Measurements from ENCODE around the gene FOXP4.
A peak's percentile ranks its signal among the peaks of the same experiment; 100 is the strongest.

The FOXP4 gene

GRCh38 chr6:41577356-41578216, 31.4 kb downstream of the FOXP4 start:
- in situ Hi-C loops (cut with HindIII; ENCODE audit: low pct_unique_long_range_greater_than_20kb, low sequenced_read_pairs), result no loop called here
- DNase-seq (ENCODE audit: low read depth in 1 of 2, low spot score in 1 of 2), result peak; percentile 50 to 63
- no peak for TF ChIP-seq JUND (IDR thresholded peaks at IDR 0.05; ENCODE audit: low read depth)

- no peak for TF ChIP-seq JUND (IDR thresholded peaks at IDR 0.05; ENCODE audit: low read depth)
- no peak for DNase-seq (ENCODE audit: low read depth in 1 of 2, low spot score in 1 of 2)
- in situ Hi-C loops (cut with HindIII; ENCODE audit: low pct_unique_long_range_greater_than_20kb, low sequenced_read_pairs), result no loop called here
Measured at GRCh38 chr6:41578217-41579087, 32.3 kb downstream of the FOXP4 start.

GRCh38 chr6:41579088-41579610, 33.0 kb downstream of the FOXP4 start:
- in situ Hi-C loops (cut with HindIII; ENCODE audit: low pct_unique_long_range_greater_than_20kb, low sequenced_read_pairs), result no loop called here
- no peak for TF ChIP-seq JUND (IDR thresholded peaks at IDR 0.05; ENCODE audit: low read depth)
- DNase-seq (ENCODE audit: low read depth in 1 of 2, low spot score in 1 of 2), result no peak

- no peak for TF ChIP-seq JUND (IDR thresholded peaks at IDR 0.05; ENCODE audit: low read depth)
- in situ Hi-C loops (cut with HindIII; ENCODE audit: low pct_unique_long_range_greater_than_20kb, low sequenced_read_pairs), result no loop called here
- no peak for DNase-seq (ENCODE audit: low read depth in 1 of 2, low spot score in 1 of 2)
Measured at GRCh38 chr6:41580690-41581089, 34.5 kb downstream of the FOXP4 start.

- in situ Hi-C loops (cut with HindIII; ENCODE audit: low pct_unique_long_range_greater_than_20kb, low sequenced_read_pairs), result no loop called here
- TF ChIP-seq JUND (IDR thresholded peaks at IDR 0.05; ENCODE audit: low read depth), result no peak
- no peak for DNase-seq (ENCODE audit: low read depth in 1 of 2, low spot score in 1 of 2)
Measured at GRCh38 chr6:41581381-41581991, 35.3 kb downstream of the FOXP4 start.

- DNase-seq (ENCODE audit: low read depth in 1 of 2, low spot score in 1 of 2), result no peak
- in situ Hi-C loops (cut with HindIII; ENCODE audit: low pct_unique_long_range_greater_than_20kb, low sequenced_read_pairs), result no loop called here
- TF ChIP-seq JUND (IDR thresholded peaks at IDR 0.05; ENCODE audit: low read depth), result no peak
Measured at GRCh38 chr6:41582540-41582939, 36.4 kb downstream of the FOXP4 start.

GRCh38 chr6:41583565-41583964, 37.4 kb downstream of the FOXP4 start:
- in situ Hi-C loops (cut with HindIII; ENCODE audit: low pct_unique_long_range_greater_than_20kb, low sequenced_read_pairs), result no loop called here
- no peak for TF ChIP-seq JUND (IDR thresholded peaks at IDR 0.05; ENCODE audit: low read depth)
- DNase-seq (ENCODE audit: low read depth in 1 of 2, low spot score in 1 of 2), result no peak

- DNase-seq (ENCODE audit: low read depth in 1 of 2, low spot score in 1 of 2), result no peak
- TF ChIP-seq JUND (IDR thresholded peaks at IDR 0.05; ENCODE audit: low read depth), result no peak
- in situ Hi-C loops (cut with HindIII; ENCODE audit: low pct_unique_long_range_greater_than_20kb, low sequenced_read_pairs), result no loop called here
Measured at GRCh38 chr6:41584205-41584604, 38.0 kb downstream of the FOXP4 start.

- no peak for TF ChIP-seq JUND (IDR thresholded peaks at IDR 0.05; ENCODE audit: low read depth)
- DNase-seq (ENCODE audit: low read depth in 1 of 2, low spot score in 1 of 2), result peak in 1 of 2 experiments; percentile 55
- in situ Hi-C loops (cut with HindIII; ENCODE audit: low pct_unique_long_range_greater_than_20kb, low sequenced_read_pairs), result no loop called here
Measured at GRCh38 chr6:41584668-41585205, 38.6 kb downstream of the FOXP4 start.

GRCh38 chr6:41585605-41586004, 39.4 kb downstream of the FOXP4 start:
- in situ Hi-C loops (cut with HindIII; ENCODE audit: low pct_unique_long_range_greater_than_20kb, low sequenced_read_pairs), result no loop called here
- no peak for TF ChIP-seq JUND (IDR thresholded peaks at IDR 0.05; ENCODE audit: low read depth)

GRCh38 chr6:41586252-41587007, 40.2 kb downstream of the FOXP4 start:
- in situ Hi-C loops (cut with HindIII; ENCODE audit: low pct_unique_long_range_greater_than_20kb, low sequenced_read_pairs), result no loop called here
- no peak for TF ChIP-seq JUND (IDR thresholded peaks at IDR 0.05; ENCODE audit: low read depth)
- DNase-seq (ENCODE audit: low read depth in 1 of 2, low spot score in 1 of 2), result no peak

More at GRCh38 chr6:41585605-41586004, 39.4 kb downstream of the FOXP4 start:
- no peak for DNase-seq (ENCODE audit: low read depth in 1 of 2, low spot score in 1 of 2)

All from T47D (cell line).